GM21360 (cell line): Measurements from ENCODE around the gene MYO1C.
"Not testable (repeated sequence)": the region's sequence is repeated elsewhere in the genome, so short reads cannot be mapped to it uniquely, and the experiment has no call there.

Experiments used
- ATAC-seq: cut with Tn5 transposase; IDR thresholded peaks from one replicate; pipeline ENCODE4 v1.9.1; 2021; ENCODE audit warnings: mild to moderate bottlenecking, moderate library complexity; ENCODE audit not compliant: unreplicated experiment

MYO1C gene

GRCh38 chr17:1438593-1439083 is 53.8 kb downstream of the MYO1C start:
- ATAC-seq = no peak

- no peak for ATAC-seq
These were observed 57.2 kb downstream of the MYO1C start for GRCh38 chr17:1435326-1435725.

DNA sequence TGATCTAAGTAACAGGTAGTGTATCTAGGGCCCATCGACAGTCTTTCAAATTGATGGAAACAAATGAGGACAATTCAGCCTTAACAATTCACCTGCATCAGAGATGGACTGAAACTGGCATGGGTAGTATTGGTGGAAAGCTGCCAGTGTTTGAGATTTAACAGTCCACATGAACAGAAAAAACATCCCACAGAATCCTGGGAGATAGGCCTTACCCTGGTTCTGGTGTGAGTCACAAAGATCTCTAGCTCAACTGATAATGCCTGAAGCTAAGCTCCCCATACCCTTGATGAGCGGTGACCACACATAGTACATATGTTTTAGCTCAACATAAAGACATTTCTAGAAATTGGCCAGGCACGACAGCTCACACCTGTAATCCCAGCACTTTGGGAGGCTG is 58.3 kb downstream of the MYO1C start:
- ATAC-seq = no peak

DNA sequence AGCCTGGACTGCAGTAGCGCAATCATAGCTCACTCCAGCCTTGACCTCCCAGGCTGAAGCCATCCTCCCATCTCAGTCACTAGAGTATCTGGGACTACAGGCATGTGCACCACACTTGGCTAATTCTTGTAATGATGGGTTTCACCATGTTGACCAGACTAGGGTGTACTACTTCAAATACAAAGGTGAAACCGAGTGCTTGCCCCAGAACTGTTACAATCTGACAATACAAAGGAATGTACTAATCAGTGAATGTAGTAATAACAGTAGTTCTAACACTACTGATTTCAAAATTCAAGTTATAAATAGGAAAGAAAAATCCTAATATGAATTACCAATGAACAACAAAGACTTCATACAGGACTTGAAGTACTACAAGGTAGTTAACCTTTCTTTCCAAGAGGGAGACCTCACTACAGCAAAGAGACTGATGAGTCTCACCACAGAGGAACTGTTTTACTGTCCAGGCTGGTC is 60.8 kb downstream of the MYO1C start:
- no peak for ATAC-seq

- ATAC-seq = no peak
These were observed 68.9 kb downstream of the MYO1C start for GRCh38 chr17:1423456-1424135.

DNA sequence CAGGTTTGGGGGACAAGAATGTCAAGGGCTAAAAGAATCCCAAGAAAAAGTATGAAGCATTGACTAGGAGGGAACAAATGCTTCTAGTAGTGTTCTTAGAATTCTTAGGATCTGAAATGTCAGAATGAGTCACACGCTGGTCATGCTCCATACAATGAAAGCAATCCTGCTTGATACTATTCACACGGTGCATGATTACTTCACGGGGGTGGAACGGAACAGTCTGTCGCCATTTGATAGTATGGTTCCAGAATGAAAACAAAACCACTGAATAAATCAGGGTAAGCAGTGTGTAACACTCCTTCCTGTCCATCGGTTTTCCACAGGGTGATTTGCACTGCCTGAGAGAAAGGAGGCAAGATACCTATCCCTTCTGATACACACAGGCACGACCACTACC is 69.6 kb downstream of the MYO1C start:
- ATAC-seq = no peak

- no peak for ATAC-seq
These were observed 71.0 kb downstream of the MYO1C start for GRCh38 chr17:1421470-1421869.

GRCh38 chr17:1420981-1421380 is 71.5 kb downstream of the MYO1C start:
- no peak for ATAC-seq

DNA sequence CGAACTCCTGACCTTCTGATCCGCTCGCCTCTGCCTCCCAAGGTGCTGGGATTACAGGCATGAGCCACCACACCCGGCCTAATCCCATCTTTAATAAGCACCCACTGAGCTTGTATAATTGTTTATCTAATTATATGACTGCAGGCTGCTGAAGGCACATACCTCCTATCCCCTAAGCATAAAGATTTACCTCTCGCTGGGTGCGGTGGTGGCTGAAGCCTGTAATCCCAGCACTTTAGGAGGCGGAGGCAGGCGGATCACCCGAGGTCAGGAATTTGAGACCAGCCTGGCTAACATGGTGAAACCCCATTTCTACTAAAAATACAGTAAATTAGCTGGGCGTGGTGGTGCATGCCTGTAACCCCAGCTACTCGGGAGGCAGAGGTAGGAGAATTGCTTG is 72.3 kb downstream of the MYO1C start:
- ATAC-seq = no peak

- not testable (repeated sequence) for ATAC-seq
These were observed 74.0 kb downstream of the MYO1C start for GRCh38 chr17:1418476-1418875.

DNA sequence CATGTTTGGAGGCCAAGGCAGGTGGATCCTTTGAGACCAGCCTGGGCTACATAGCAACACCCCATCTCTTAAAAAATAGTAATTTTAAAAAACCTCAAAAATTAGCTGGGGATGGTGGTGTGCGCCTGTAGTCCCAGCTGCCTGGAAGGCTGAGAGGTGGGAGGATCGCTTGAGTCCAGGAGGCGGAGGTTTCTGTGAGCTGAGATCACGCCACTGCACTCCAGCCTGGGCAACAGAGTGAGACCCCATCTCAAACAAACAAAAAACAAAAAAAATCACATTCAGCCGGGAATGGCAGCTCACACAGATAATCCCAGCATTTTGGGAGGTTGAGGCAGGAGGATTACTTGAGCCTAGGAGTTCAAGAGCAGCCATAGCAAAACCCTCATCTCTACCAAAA is 76.1 kb downstream of the MYO1C start:
- ATAC-seq = no peak

DNA sequence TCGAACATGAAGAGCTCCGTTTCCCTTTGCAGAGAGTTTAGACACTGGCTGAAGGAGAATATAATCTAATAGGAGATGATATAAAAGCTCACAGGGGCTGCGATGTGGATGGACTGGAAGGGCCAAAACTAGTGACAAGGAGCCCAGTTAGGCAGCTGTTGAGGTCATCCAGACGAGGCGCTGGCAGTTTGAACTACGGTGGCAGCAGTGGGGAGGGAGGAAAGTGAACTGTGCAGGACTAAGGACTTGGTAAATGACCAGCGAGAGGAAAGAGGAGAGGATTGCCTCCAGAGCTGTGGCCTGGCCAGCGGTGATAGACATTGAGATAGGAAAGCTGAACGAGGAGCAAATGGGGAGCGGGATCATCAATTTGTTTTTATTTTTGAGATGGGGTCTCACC is 77.9 kb downstream of the MYO1C start:
- no peak for ATAC-seq
